KMS-11 (cell line): Measurements from ENCODE around the gene TMEM95.

Source experiments
- H2AFZ ChIP-seq: fragments of 200-600 bp; sonication (generic); 2 replicates; pipeline ENCODE4 v1.6.1; 2016; ENCODE audit warnings: antibody characterized with exemption, mixed run types, low read depth
- H3K27ac ChIP-seq: fragments of 200-600 bp; sonication (generic); 2 replicates; pipeline ENCODE4 v1.6.1; 2016; ENCODE audit warnings: mild to moderate bottlenecking, mixed run types
- H3K27me3 ChIP-seq: fragments of 200-600 bp; sonication (generic); 2 replicates; pipeline ENCODE4 v1.6.1; 2017; ENCODE audit warnings: mild to moderate bottlenecking, low read depth, mixed run types, moderate library complexity; ENCODE audit not compliant: insufficient read depth
- H3K36me3 ChIP-seq: fragments of 200-600 bp; sonication (generic); 2 replicates; pipeline ENCODE4 v1.6.1; 2017; ENCODE audit warnings: mild to moderate bottlenecking, mixed run types; ENCODE audit not compliant: insufficient read depth
- H3K4me1 ChIP-seq: fragments of 200-600 bp; sonication (generic); 2 replicates; pipeline ENCODE4 v1.6.1; 2016; ENCODE audit warnings: mild to moderate bottlenecking, low read depth, mixed run types; ENCODE audit not compliant: poor library complexity, severe bottlenecking
- H3K4me2 ChIP-seq: fragments of 200-600 bp; sonication (generic); 2 replicates; pipeline ENCODE4 v1.7.0; 2016; ENCODE audit warnings: mild to moderate bottlenecking, mixed run types
- H3K4me3 ChIP-seq: fragments of 200-600 bp; sonication (generic); IDR thresholded peaks from 2 replicates; pipeline ENCODE4 v1.6.1; 2017; ENCODE audit warnings: low read depth, low read length, mixed read lengths; ENCODE audit not compliant: insufficient read depth
- H3K79me2 ChIP-seq: fragments of 200-600 bp; sonication (generic); 2 replicates; pipeline ENCODE4 v1.6.1; 2016; ENCODE audit warnings: low read depth, mixed run types; ENCODE audit not compliant: insufficient read depth
- H3K9ac ChIP-seq: fragments of 200-600 bp; sonication (generic); 2 replicates; pipeline ENCODE4 v1.6.1; 2016; ENCODE audit warnings: mild to moderate bottlenecking, mixed run types
- H4K20me1 ChIP-seq: fragments of 200-600 bp; sonication (generic); 2 replicates; pipeline ENCODE4 v1.6.1; 2016; ENCODE audit warnings: mild to moderate bottlenecking, mixed run types; ENCODE audit not compliant: insufficient read depth
- TF ChIP-seq, protein P1 (sequence below): fragments of 200-600 bp; sonication (generic); conservative IDR thresholded peaks from 2 replicates; pipeline ENCODE4 v1.6.1; 2017; ENCODE audit warnings: low read depth, mild to moderate bottlenecking, antibody characterized with exemption, low read length, moderate library complexity, mixed read lengths

Gene TMEM95

DNA sequence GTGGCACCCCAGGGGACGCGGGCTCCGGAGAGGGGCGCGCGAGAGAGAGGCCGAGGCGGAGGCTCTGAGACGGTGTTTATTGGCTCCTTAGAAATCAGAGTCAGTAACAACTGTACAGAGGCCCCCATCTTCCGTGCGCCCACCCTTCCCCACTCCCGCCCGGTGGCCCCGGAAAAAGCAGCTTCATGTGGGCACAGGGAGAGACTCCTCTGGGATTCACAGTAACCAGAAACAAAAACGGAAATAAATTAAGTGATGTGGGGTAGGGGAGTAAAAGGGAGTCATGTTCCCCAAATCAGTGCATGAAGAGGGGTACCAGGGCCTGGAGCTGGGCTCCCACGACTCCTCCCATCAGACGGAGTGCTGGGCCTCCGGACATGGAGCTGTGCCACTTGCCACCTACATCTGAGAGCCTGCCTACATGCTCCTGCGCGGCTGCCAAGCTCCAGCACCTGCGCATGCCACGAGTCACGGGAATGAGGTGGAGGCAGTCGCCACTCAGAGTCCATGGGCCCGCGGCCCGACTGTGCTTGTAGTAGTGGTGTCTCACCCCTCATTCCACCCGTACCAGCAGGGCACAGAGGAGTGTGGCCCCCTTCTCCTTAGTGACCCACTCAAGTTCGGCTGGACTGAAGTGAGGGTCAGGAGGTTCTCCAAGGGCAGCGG lies 39.3 kb upstream of the TMEM95 start:
- TF ChIP-seq, protein P1, sequence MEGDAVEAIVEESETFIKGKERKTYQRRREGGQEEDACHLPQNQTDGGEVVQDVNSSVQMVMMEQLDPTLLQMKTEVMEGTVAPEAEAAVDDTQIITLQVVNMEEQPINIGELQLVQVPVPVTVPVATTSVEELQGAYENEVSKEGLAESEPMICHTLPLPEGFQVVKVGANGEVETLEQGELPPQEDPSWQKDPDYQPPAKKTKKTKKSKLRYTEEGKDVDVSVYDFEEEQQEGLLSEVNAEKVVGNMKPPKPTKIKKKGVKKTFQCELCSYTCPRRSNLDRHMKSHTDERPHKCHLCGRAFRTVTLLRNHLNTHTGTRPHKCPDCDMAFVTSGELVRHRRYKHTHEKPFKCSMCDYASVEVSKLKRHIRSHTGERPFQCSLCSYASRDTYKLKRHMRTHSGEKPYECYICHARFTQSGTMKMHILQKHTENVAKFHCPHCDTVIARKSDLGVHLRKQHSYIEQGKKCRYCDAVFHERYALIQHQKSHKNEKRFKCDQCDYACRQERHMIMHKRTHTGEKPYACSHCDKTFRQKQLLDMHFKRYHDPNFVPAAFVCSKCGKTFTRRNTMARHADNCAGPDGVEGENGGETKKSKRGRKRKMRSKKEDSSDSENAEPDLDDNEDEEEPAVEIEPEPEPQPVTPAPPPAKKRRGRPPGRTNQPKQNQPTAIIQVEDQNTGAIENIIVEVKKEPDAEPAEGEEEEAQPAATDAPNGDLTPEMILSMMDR, result no peak
- H3K4me1 ChIP-seq, result no peaks in the 10 kb centered on the region
- H3K27me3 ChIP-seq, result no peaks in the 10 kb centered on the region
- H3K9ac ChIP-seq, result no peak overlapping the region
- no peaks in the 10 kb centered on the region for H4K20me1 ChIP-seq
- no peak overlapping the region for H3K27ac ChIP-seq
- H3K79me2 ChIP-seq, result no peaks in the 10 kb centered on the region; the same call in 1 of the 2 replicates
- no peak overlapping the region for H3K4me2 ChIP-seq
- H3K4me3 ChIP-seq, result no peak overlapping the region
- H2AFZ ChIP-seq, result no peak overlapping the region
- no peaks in the 10 kb centered on the region for H3K36me3 ChIP-seq

GRCh38 chr17:7317161-7317803 lies 37.7 kb upstream of the TMEM95 start:
- no peaks in the 10 kb centered on the region for H3K4me1 ChIP-seq
- H4K20me1 ChIP-seq, result no peaks in the 10 kb centered on the region
- no peak overlapping the region for H3K4me2 ChIP-seq
- no peak overlapping the region for H2AFZ ChIP-seq
- no peaks in the 10 kb centered on the region for H3K27me3 ChIP-seq
- no peaks in the 10 kb centered on the region for H3K36me3 ChIP-seq
- no peaks in the 10 kb centered on the region for H3K79me2 ChIP-seq
- no peak overlapping the region for H3K9ac ChIP-seq
- H3K27ac ChIP-seq, result no peak overlapping the region
- TF ChIP-seq, protein P1, result no peak
- no peak overlapping the region for H3K4me3 ChIP-seq

DNA sequence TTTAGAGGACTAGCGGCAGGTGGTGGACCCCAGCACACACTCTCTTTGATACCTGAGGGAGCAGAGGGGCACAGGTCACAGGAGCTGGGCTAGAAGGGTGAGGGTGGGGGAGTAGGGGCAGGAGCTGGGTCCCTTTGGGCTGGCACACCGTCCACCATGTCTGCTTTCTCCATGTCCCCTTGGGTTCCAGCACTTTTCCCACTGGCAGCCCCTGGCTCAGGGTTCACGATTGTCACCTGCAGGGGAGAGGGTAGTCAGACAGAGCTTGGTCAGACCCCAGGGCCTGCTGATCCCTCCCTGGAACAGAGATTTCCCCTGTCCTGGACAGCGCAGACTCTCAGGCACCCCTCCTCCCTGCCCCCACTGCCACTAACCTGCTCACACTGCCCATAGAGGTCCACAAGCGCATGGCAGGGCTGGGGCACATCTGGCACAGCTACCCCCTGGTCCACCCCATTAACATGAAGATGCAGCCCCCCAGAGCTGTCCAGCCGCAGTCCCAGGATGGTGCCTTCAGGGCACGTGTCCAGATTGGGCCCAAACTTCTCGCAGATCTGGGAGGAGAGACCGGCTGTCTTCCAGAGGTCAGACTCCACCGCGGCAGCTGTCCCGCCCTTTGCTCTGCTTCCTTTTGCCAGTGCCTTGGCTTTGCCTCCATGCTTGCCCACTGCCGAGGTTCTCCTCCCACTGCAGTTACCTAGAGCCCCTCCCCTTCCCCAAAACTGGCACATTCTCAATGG lies 36.7 kb upstream of the TMEM95 start:
- Histone ChIP-seq H3K9ac (no peak overlapping the region), H3K79me2 (no peaks in the 10 kb centered on the region), H3K27me3 (no peaks in the 10 kb centered on the region), H3K4me1 (no peaks in the 10 kb centered on the region), H3K4me2 (no peak overlapping the region), H4K20me1 (no peaks in the 10 kb centered on the region), H3K36me3 (no peaks in the 10 kb centered on the region), H3K27ac (no peak overlapping the region), H3K4me3 (no peak overlapping the region), H2AFZ (no peak overlapping the region)
- TF ChIP-seq, protein P1, result no peak

- Histone ChIP-seq H3K79me2 (no peaks in the 10 kb centered on the region), H3K27me3 (no peaks in the 10 kb centered on the region), H4K20me1 (no peaks in the 10 kb centered on the region), H3K27ac (no peak overlapping the region), H3K9ac (no peak overlapping the region), H3K4me1 (no peaks in the 10 kb centered on the region), H3K4me3 (no peak overlapping the region), H3K36me3 (no peaks in the 10 kb centered on the region), H2AFZ (no peak overlapping the region), H3K4me2 (no peak overlapping the region)
- TF ChIP-seq, protein P1, result no peak
Measured at GRCh38 chr17:7321466-7321865, 33.5 kb upstream of the TMEM95 start.
